ENCODE data around the gene ZNF778.

GRCh38 chr16:89270666-89271345 is 53.3 kb downstream of the ZNF778 start:
- TF ChIP-seq CTCF (IDR thresholded peaks at IDR 0.05) = no peak
- no peak for TF ChIP-seq EP300 (IDR thresholded peaks at IDR 0.05)
- TF ChIP-seq POLR2AphosphoS5 (IDR thresholded peaks at IDR 0.05) = no peak
- no peak for TF ChIP-seq POLR2A (IDR thresholded peaks at IDR 0.05; ENCODE audit: low read depth)

Data from esophagus muscularis mucosa (tissue), 4 donors.